NCI-H1105 (cell line): Measurements from ENCODE around the gene OR6C76.
"Not testable (repeated sequence)": the region's sequence is repeated elsewhere in the genome, so short reads cannot be mapped to it uniquely, and the experiment has no call there.

Experiments
- DNase-seq: peaks from one replicate; lab custom pipeline; 2025; lab: John Stamatoyannopoulos, UW

The OR6C76 gene

DNA sequence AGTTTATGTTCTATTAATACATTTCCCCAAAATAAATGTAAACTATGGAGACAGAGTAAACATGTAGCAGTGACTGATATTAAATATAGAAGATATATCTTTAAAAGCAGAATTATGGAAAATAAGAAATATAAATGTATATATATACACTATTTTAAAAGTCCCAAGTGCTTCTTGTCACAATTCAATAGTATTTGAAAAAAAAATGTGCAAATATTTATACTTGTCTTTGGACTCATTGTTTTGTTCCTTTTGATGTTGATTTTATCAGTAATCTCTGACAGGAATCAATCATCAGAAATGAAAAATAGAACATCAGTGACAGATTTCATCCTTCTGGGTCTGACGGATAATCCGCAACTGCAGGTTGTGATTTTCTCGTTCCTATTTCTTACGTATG lies at the start of gene OR6C76:
OR6C76 (plus strand) TSS at position 301 of the 400 bp plus-strand sequence; CDS start at position 301, 0 bp downstream.
- no peak for DNase-seq

DNA sequence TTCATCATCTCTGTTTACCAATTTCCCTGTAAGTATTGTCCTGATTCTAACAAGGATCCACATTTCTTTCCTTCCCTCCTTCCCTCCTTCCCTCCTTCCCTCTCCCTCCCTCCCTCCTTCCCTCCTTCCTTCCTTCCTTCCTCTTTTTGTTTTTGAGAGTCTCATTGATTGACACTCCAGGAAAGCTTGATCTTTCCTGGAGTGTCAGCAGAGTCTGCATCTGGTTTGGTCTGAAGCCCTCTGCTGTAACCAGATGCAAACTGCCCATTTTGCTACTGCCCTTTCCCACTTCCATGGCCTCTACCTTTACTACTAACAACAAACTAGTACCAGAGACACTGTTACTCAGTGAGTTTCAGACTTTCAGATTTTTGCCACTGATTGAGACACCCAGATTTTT lies 40.2 kb upstream of the OR6C76 start:
- no peak for DNase-seq

DNA sequence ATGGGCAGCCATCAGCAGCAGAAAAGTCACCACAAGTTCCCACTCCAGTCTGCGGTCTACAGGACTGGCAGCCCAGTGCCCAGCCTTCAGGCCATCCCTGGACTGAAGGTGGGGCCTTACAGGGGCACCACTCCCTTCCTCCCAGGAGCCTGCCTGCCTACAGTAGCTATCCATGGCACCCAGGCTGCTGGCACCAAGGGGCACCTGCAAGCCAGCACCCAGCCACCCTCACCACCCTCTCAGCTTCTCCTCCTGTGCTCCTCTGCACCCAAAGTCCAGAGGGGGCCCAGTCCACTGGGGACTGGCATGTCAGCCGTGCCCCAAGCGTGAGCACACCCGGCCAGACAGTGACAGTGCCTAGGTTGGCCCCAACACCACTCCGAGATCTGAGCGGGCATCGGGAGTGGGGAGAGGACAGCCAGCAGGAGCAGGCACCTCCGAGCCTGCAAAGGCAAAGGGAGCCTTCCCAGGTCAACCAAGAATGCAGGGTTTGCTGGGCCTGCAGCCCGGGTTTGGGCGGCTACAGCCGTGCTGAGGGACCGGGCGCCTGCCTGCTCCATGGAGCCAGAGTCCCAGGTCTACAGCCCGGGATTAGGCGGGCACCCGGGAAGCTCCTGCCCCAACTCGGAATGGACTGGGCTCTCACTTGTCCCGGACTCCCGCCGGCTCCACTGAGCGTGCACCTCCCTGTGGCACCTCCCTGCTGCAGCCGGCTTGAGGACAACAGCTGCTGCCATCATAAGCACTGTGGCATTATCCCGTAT lies 33.8 kb upstream of the OR6C76 start:
- no peak for DNase-seq

DNA sequence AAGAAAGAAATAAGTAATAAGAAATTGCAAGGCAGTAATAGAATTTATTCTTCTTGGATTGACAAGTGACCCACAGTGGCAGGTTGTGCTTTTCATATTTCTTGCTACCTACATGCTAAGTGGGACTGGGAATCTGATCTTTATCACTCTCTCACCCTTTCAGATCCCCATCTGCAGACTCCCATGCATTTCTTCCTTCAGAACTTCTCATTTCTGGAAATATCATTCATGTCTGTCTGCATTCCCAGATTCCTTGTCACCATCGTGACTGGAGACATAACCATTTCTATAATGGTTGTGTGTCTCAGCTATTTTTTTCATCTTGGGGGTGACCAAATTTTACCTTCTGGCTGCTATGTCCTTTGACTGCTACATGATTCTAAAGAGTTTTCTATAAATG lies 29.7 kb upstream of the OR6C76 start:
- DNase-seq = no peak

GRCh38 chr12:55400229-55400628 lies 25.8 kb upstream of the OR6C76 start, which contains the start of gene OR6C65:
Gene OR6C65 (plus strand): TSS chr12:55400529. CDS start chr12:55400529, 0 bp downstream.
- no peak for DNase-seq

- no peak for DNase-seq
Measured at GRCh38 chr12:55407866-55408265, 18.2 kb upstream of the OR6C76 start.

GRCh38 chr12:55409133-55409532 lies 16.9 kb upstream of the OR6C76 start:
- DNase-seq = not testable (repeated sequence)

DNA sequence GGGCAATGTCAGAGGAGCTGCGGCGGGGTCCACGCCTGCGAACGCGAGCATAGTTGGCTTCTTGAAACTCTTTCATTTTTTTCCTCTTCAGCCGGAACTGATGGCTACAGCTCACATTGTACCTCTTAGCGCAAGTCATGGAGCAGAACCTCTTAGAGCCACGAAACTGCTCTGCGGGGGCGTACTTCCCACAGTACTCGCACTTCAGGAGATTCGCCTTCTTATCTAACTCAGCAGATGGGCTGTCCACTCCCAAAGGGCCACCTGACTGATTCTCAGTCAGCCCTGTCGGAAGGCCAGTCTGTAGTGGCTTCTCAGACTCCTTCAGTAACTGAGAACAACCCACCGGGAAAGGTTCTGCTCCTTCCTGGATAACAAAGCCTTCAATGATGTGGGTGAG lies 13.9 kb upstream of the OR6C76 start:
- not testable (repeated sequence) for DNase-seq

DNA sequence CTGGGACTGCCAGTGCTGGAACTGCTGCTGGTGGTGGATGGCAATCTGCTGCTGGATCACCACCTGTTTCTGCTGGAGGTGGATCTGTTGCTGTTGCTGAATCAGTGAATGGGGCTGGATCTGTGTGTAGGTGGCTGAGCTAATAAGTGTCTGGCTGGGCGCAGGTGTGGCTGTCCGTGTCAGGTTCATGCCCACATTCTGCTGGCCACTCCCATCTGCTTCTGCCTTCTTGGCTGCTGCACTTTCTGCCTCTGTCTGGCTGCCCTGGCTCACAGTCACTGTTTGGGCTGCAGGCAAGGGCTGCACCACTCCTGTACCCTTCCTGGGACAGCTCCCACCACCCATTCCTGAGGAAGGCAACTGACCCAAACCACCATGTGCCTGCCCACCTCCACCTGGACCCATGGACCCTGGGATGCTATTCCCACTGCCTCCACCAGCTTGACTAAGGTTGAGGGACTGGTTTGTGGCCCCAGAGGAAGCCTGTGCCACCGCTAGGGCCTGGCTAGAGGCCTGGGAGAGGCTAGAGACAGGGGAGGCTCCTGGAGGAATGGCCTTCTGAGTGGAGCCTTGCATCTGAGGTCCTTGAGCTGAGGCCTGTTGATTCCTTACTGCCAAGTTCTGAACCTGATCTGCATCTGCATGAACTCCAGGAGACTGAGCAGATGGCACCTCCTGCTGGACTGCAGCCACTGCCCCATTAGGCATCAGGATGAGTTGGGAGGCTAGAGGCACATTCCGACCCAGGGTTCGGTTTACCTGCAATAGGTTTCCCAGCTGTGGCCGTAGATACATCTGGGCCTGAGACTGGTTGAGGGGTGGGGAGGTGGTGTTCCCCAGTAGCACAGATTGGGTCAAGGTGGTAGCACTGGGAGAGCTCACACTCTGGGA lies 12.3 kb upstream of the OR6C76 start:
- not testable (repeated sequence) for DNase-seq

DNA sequence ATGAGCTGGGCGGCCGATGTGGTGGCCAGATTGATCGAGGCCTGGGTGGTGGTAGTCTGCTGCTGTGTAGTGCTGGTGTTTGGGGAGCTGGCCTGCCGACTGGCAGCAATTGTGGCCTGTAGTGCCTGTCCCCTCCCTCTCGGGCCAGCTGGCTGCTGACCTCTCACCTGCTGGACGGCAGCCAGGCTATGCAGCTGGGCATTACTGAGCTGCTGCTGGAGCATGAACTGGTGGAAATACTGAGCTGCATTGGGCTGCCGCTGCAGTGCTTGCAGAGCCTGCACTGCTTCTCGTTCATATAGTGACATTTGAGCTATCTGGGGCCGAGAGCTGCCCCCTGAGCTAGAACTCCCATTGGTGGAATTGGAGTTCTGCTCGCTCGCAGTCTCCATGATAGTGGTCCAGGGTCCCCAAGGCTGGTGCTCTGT lies 11.6 kb upstream of the OR6C76 start:
- DNase-seq = not testable (repeated sequence)

DNA sequence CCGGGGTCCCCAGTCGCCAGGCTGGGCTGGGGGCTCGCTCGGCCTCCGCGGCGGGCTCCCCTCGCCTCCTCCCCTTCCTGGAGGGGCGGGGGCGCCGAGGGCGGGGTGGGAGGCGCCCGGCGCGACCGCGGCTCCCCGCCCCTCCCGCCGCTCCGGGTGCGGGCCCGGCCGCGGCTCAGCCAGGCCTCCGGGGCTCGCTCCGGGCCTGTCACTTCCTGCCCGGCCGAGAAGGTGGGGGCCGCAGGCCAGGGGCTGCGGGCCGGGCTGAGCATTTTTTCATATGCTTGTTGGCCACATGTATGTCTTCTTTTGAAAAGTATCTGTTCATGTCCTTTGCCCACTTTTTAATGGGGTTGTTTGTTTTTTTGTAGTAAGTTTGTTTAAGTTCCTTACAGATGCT lies 11.2 kb upstream of the OR6C76 start:
- DNase-seq = not testable (repeated sequence)

DNA sequence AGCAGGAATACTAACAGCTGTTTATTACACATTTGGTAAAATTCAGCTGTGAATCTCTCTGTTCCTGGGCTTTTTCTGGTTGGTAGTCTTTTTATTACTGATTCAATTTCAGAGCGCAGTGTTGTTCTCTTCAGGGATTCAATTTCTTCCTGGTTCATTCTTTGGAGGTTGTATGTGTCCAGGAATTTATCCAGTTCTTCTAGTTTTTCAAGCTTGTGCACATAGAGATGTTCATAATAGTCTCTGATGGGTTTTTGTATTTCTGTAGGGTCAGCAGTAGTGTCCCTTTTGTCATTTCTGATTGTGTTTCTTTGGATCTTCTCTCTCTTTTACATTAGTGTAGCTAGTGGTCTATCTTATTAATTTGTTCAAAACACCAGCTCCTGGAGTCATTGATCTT lies 9.1 kb upstream of the OR6C76 start:
- no peak for DNase-seq

DNA sequence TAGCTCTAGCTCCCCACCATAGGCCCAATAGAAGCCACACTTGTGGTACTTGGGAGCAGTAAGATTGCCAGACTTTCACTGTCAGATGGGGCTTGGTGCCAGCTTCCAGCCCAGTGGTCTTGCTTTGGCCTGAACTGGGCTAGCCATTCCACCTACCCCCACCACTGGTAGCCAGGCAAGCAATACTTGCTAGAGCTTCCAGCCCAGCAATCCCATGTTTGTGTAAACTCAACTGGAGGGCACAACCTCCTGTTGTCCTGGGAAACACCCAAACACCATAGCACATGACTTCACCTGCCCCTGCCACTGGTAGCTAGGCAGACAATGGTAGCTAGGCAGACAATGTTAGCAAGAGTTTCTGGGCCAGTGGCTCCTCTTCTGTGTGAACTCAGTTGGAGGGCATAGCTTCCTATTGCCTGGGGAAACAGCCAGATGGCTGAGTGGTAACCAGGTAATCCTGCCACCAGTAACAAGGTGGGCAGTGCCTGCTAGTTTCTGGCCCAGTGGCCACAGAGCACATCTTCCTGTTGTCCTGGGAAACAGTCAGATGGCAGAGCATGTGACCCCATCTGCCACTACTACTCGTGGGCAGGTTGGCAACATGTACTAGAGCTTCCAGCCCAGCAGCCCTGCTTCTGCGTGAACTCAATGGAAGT lies 5.6 kb upstream of the OR6C76 start:
- no peak for DNase-seq

GRCh38 chr12:55428331-55429243 lies 2.5 kb downstream of the OR6C76 start:
- no peak for DNase-seq

DNA sequence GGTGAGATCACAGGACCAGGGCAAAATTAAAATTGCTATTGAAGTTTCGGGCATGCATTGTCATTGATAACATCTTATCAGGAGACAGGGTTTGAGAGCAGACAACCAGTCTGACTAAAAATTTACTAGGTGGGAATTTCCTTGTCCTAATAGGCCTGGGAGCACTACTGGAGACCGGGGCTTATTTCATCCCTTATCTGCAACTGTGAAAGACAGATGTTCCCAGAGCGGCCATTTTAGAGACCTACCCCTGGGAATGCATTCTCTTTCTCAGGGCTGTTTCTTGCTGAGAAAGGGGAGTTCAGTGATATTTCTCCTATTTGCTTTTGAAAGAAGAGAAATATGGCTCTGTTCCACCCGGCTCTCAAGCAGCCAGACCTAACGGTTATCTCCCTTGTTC lies 15.2 kb downstream of the OR6C76 start:
- not testable (repeated sequence) for DNase-seq

GRCh38 chr12:55443776-55444175 lies 17.7 kb downstream of the OR6C76 start, which contains the start of gene OR6C2:
Gene OR6C2 (plus strand): TSS chr12:55444076. CDS start chr12:55452214, 8,138 bp downstream.
- DNase-seq = no peak

GRCh38 chr12:55445357-55445756 lies 19.3 kb downstream of the OR6C76 start:
- DNase-seq = no peak

- no peak for DNase-seq
Measured at GRCh38 chr12:55446326-55446725, 20.3 kb downstream of the OR6C76 start.

DNA sequence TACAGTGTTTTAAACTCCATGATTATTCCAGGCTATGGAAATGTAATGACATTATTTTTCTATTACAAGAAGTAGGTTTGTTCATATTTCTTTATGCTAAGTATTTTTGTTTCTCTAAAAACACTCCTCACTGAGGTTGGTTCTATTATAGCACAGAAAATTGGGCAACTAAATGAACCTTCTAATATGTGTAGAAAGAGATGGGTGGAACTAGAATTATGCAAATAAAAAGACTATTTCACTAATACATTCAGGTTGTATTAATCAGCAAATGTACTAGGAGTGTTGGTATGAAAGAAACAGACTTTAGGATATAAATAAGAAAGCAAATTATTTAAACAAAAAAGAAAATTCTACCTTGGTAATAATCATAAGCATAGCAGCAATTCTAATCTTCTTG lies 22.8 kb downstream of the OR6C76 start:
- DNase-seq = no peak

DNA sequence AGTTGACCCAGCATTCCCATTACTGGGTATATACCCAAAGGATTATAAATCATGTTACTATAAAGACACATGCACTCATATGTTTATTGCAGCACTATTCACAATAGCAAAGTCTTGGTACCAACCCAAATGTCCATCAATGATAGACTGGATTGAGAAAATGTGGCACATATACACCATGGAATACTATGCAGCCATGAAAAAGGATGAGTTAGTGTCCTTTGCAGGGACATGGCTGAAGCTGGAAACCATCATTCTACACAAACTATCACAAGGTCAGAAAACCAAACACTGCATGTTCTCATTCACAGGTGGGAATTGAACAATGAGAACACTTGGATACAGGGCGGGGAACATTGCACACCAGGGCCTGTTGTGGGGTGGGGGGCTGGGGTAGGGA lies 38.9 kb downstream of the OR6C76 start:
- not testable (repeated sequence) for DNase-seq

GRCh38 chr12:55467836-55468235 lies 41.8 kb downstream of the OR6C76 start:
- DNase-seq = no peak
